Astrocyte of the cerebellum (primary cell): ENCODE measurements around the gene SPOP.
"Not testable (repeated sequence)": the region's sequence is repeated elsewhere in the genome, so short reads cannot be mapped to it uniquely, and the experiment has no call there.

Experiments
- DNase-seq: peaks from one replicate; pipeline ENCODE4 v3.0.0-alpha.2; 2011; ENCODE audit warnings: low read depth
- H3K4me3 ChIP-seq: 2 replicates; pipeline ENCODE4 v1.5.1; 2011; ENCODE audit warnings: mild to moderate bottlenecking, low read depth, low read length, moderate library complexity
- in situ Hi-C: cut with HindIII; loops from 2 replicates; pipeline ENCODE4 v1.10.0; 2017; ENCODE audit warnings: low sequenced_read_pairs
- TF ChIP-seq, protein P1 (sequence below): IDR thresholded peaks from 2 replicates; pipeline ENCODE4 v1.5.1; 2012; ENCODE audit warnings: low read length, low read depth, moderate library complexity, mild to moderate bottlenecking; ENCODE audit errors: missing control alignments

Gene SPOP

GRCh38 chr17:49676276-49676868 lies 1.5 kb downstream of the SPOP start:
- H3K4me3 ChIP-seq: peak overlapping the region; percentile 77
- TF ChIP-seq, protein P1, sequence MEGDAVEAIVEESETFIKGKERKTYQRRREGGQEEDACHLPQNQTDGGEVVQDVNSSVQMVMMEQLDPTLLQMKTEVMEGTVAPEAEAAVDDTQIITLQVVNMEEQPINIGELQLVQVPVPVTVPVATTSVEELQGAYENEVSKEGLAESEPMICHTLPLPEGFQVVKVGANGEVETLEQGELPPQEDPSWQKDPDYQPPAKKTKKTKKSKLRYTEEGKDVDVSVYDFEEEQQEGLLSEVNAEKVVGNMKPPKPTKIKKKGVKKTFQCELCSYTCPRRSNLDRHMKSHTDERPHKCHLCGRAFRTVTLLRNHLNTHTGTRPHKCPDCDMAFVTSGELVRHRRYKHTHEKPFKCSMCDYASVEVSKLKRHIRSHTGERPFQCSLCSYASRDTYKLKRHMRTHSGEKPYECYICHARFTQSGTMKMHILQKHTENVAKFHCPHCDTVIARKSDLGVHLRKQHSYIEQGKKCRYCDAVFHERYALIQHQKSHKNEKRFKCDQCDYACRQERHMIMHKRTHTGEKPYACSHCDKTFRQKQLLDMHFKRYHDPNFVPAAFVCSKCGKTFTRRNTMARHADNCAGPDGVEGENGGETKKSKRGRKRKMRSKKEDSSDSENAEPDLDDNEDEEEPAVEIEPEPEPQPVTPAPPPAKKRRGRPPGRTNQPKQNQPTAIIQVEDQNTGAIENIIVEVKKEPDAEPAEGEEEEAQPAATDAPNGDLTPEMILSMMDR: no peak
- in situ Hi-C loops: no loop called here
- peak; percentile 11 for DNase-seq

- TF ChIP-seq, protein P1: no peak
- in situ Hi-C loops: no loop called here
- no peak for DNase-seq
- H3K4me3 ChIP-seq: no peak overlapping the region
Observed at GRCh38 chr17:49674507-49674906, 3.4 kb downstream of the SPOP start.

GRCh38 chr17:49673679-49674078 lies 4.2 kb downstream of the SPOP start:
- DNase-seq, H3K4me3 ChIP-seq, in situ Hi-C loops: not testable (repeated sequence)

DNA sequence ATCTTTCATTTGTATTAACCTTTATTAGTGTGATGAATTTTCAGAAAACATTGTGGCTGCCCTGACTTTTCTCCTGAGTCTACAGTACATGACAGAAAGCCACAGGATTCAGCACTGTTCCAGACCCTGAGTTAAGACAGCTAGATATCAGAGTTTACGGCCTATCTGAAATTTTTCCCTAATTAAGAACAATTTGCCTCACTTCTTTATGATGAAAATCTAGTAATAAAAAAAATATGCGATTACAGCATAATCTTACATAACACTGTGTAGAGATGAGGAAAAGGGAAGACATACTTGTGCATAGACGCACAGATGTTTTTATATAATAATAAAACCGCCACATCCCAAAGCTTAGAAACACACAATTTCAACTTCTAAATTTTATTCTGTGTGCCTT lies 7.3 kb downstream of the SPOP start:
- DNase-seq: no peak
- H3K4me3 ChIP-seq: no peak overlapping the region
- in situ Hi-C loops: no loop called here
- TF ChIP-seq, protein P1: no peak

DNA sequence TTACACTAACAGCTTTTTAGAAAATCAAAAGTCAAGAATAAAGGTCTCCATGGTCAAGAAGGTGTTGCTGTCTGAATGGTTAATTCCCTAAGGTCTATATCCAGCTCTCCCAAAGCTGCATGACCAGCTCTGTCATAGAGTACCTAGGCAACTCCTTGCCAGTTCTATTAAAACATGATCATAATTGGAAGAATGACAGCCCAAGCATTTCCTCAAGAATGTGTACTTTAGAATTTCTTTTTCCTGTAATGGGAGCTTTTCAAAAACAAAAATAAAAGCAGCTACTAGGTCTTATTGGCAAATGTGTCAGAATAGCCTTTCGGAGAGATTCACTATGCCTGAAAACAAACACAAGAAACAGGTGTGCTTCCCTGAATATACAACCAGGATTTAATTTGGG lies 7.9 kb downstream of the SPOP start:
- in situ Hi-C loops: no loop called here
- no peak overlapping the region for H3K4me3 ChIP-seq
- TF ChIP-seq, protein P1: no peak
- DNase-seq: no peak

- no peak for DNase-seq
- in situ Hi-C loops: no loop called here
- TF ChIP-seq, protein P1: no peak
- H3K4me3 ChIP-seq: no peak overlapping the region
Observed at GRCh38 chr17:49667854-49668253, 10.0 kb downstream of the SPOP start.

DNA sequence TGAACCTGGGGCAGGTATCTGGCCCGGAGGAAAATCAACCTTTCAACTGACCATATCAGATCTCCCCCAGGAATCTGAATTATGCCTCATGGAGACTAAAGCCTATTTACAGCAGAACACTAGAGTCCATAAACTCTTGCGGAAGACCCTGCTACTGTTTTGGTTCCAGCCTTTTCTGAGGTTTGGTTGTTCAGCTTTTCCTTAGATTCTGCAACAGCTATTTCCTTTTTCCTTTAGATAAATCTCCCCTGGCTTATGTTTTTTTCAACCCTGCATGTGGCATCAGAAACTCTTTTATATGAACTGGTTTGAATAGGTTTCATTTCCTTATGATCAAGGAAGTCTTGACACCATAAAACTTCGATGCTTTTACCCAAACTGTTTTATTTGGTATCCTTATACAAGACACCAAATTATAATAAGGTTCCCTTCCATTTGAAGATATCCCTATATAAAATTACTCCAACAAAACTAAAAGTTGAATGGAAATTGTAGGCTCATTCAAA lies 13.1 kb downstream of the SPOP start:
- TF ChIP-seq, protein P1: no peak
- DNase-seq: no peak
- in situ Hi-C loops: no loop called here
- H3K4me3 ChIP-seq: no peak overlapping the region
